DMS79 (cell line): ENCODE measurements around the gene RPL28.

Experiments
- DNase-seq: peaks from one replicate; lab custom pipeline; 2025; lab: John Stamatoyannopoulos, UW

Gene RPL28

GRCh38 chr19:55353356-55353802 is 32.4 kb upstream of the RPL28 start:
- no peak for DNase-seq

- no peak for DNase-seq
These were observed 31.7 kb upstream of the RPL28 start for GRCh38 chr19:55353803-55354697.

GRCh38 chr19:55354698-55355212 is 31.0 kb upstream of the RPL28 start, which contains the start of gene COX6B2:
TSS of gene COX6B2 (minus strand) at chr19:55354719. CDS start at chr19:55354521, 198 bp downstream.
- no peak for DNase-seq

GRCh38 chr19:55355213-55355821 is 30.4 kb upstream of the RPL28 start:
- no peak for DNase-seq

GRCh38 chr19:55358493-55358892 is 27.2 kb upstream of the RPL28 start:
- no peak for DNase-seq

GRCh38 chr19:55358943-55359908 is 26.5 kb upstream of the RPL28 start:
- no peak for DNase-seq

GRCh38 chr19:55360902-55361301 is 24.8 kb upstream of the RPL28 start:
- no peak for DNase-seq

GRCh38 chr19:55362174-55362989 is 23.4 kb upstream of the RPL28 start:
- no peak for DNase-seq

GRCh38 chr19:55362990-55363716 is 22.6 kb upstream of the RPL28 start, which contains the start of gene GARIN5B:
TSS of gene GARIN5B (minus strand) at chr19:55363260. CDS start at chr19:55363066, 194 bp downstream.
- DNase-seq: no peak

GRCh38 chr19:55365245-55365644 is 20.5 kb upstream of the RPL28 start:
- no peak for DNase-seq

GRCh38 chr19:55365964-55366363 is 19.8 kb upstream of the RPL28 start:
- DNase-seq: no peak

GRCh38 chr19:55366790-55367189 is 18.9 kb upstream of the RPL28 start:
- no peak for DNase-seq

- no peak for DNase-seq
These were observed 17.6 kb upstream of the RPL28 start for GRCh38 chr19:55368106-55368505.

GRCh38 chr19:55368701-55369563 is 16.8 kb upstream of the RPL28 start:
- no peak for DNase-seq

- peak; percentile 12 for DNase-seq
These were observed 16.0 kb upstream of the RPL28 start for GRCh38 chr19:55369653-55370304.

- no peak for DNase-seq
These were observed 15.3 kb upstream of the RPL28 start, which contains the start of gene IL11 for GRCh38 chr19:55370305-55370988. TSS of gene IL11 (minus strand) at chr19:55370463. CDS start at chr19:55370310, 153 bp downstream.

- DNase-seq: no peak
These were observed 13.2 kb upstream of the RPL28 start for GRCh38 chr19:55372316-55373081.
